GM10266 (cell line): ENCODE measurements around the gene TEX13A.

Experiments
- DNase-seq: peaks from one replicate; pipeline ENCODE4 v3.0.0; 2012; ENCODE audit errors: extremely low spot score
- TF ChIP-seq, protein P1 (sequence below): IDR thresholded peaks from 2 replicates; pipeline ENCODE4 v1.5.1; 2012; ENCODE audit warnings: mild to moderate bottlenecking, low read depth; ENCODE audit not compliant: control insufficient read depth, insufficient read depth; ENCODE audit errors: missing control alignments

TEX13A gene

DNA sequence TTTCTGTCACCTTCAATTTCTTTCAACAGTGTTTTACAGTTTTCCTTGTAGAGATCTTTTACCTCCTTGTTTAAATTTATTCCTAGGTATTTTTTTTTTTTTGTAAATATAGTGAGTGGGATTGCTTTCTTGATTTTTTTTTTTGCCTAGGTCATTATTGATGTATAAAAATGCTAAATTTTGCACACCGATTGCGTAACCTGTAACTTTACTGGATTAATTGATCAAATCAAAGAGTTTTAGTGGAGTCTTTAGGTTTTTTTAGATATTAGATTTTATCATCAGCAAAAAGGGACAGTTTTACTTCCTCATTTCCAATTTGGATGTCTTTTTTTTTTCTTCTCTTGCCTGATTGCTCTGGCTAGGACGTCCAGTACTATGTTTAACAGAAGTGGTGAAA lies 40.9 kb downstream of the TEX13A start:
- DNase-seq = no peak
- TF ChIP-seq, protein P1, sequence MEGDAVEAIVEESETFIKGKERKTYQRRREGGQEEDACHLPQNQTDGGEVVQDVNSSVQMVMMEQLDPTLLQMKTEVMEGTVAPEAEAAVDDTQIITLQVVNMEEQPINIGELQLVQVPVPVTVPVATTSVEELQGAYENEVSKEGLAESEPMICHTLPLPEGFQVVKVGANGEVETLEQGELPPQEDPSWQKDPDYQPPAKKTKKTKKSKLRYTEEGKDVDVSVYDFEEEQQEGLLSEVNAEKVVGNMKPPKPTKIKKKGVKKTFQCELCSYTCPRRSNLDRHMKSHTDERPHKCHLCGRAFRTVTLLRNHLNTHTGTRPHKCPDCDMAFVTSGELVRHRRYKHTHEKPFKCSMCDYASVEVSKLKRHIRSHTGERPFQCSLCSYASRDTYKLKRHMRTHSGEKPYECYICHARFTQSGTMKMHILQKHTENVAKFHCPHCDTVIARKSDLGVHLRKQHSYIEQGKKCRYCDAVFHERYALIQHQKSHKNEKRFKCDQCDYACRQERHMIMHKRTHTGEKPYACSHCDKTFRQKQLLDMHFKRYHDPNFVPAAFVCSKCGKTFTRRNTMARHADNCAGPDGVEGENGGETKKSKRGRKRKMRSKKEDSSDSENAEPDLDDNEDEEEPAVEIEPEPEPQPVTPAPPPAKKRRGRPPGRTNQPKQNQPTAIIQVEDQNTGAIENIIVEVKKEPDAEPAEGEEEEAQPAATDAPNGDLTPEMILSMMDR = no peak

DNA sequence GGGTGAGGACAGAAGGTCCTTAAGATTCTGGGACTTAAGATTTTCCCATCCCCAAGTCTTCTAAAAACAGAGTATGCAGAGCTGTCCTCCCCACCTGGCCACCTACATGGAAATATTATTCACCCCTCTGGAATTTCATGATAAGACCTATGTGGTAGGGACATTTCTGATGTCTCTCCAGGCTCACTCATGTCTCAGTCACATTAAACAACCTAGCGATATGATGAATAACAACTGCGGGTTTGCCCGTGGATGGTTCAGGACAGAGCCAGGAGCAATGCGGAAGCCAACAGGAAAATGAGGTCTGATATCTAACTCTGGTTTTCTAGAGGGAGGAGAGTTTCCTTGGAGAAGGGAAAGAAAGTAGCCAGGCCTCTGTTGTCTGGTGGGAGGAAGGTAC lies 47.4 kb downstream of the TEX13A start:
- TF ChIP-seq, protein P1 = no peak

More for the DNA sequence above, 47.4 kb downstream of the TEX13A start:
- no peak for DNase-seq
